Activated effector memory CD4-positive, alpha-beta T cell treated with Interleukin-2 at 50 U/mL for 16 hours (primary cell): ENCODE data around the gene PLEKHG2.

Experiments
- DNase-seq: peaks from one replicate; pipeline ENCODE4 v3.0.0-alpha.2; 2020

Gene PLEKHG2

GRCh38 chr19:39384839-39385568, 27.5 kb upstream of the PLEKHG2 start:
- DNase-seq: no peak

GRCh38 chr19:39385629-39386411, 26.6 kb upstream of the PLEKHG2 start:
- DNase-seq: no peak

- DNase-seq: no peak
Observed at GRCh38 chr19:39386557-39386956, 25.9 kb upstream of the PLEKHG2 start.

GRCh38 chr19:39388657-39389056, 23.8 kb upstream of the PLEKHG2 start:
- DNase-seq: no peak

- no peak for DNase-seq
Observed at GRCh38 chr19:39389631-39390414, 22.6 kb upstream of the PLEKHG2 start.

- DNase-seq: no peak
Observed at GRCh38 chr19:39390451-39390750, 22.1 kb upstream of the PLEKHG2 start.

- DNase-seq: peak; percentile 95
Observed at GRCh38 chr19:39390751-39391437, 21.6 kb upstream of the PLEKHG2 start, which contains the start of the genes MED29 and PAF1. MED29 (plus strand) TSS chr19:39391378; CDS start chr19:39391423, 45 bp downstream. PAF1 (minus strand) TSS chr19:39391106; CDS start chr19:39390864, 242 bp downstream.

GRCh38 chr19:39397360-39398296, 14.8 kb upstream of the PLEKHG2 start:
- DNase-seq: peak; percentile 87

- peak; percentile 53 for DNase-seq
Observed at GRCh38 chr19:39398297-39398864, 14.1 kb upstream of the PLEKHG2 start.

GRCh38 chr19:39399668-39400050, 12.8 kb upstream of the PLEKHG2 start:
- DNase-seq: no peak

- no peak for DNase-seq
Observed at GRCh38 chr19:39400061-39400460, 12.4 kb upstream of the PLEKHG2 start.

- no peak for DNase-seq
Observed at GRCh38 chr19:39401070-39401548, 11.4 kb upstream of the PLEKHG2 start.

GRCh38 chr19:39401549-39402345, 10.7 kb upstream of the PLEKHG2 start:
- peak; percentile 82 for DNase-seq

GRCh38 chr19:39402346-39403300, 9.8 kb upstream of the PLEKHG2 start:
- peak; percentile 75 for DNase-seq

GRCh38 chr19:39403331-39404312, 8.8 kb upstream of the PLEKHG2 start:
- peak; percentile 91 for DNase-seq

- no peak for DNase-seq
Observed at GRCh38 chr19:39405261-39405957, 7.1 kb upstream of the PLEKHG2 start.
